ENCODE measurements around the gene TMEM11.

TMEM11 gene

GRCh38 chr17:21157586-21158370, 56.2 kb downstream of the TMEM11 start:
- no peak for DNase-seq

DNA sequence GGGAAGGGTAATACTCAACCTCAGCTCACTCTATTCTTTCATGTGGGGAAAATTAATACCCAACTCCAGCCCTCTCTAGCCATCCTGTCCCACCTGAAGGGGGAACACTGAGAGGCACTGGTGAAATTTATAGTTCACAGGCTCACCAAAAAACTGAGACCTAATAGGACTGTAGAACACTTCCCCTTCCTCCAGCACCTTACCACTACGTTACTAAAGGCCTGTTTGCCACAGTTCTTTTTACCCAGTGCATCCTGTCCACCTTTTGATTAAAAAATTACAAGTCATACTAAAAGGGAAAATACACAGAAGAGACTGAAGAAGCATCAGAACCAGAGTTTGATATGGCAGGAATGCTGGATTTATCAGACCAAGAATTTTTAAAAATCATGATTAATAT, 61.2 kb downstream of the TMEM11 start:
- no peak for DNase-seq

- DNase-seq, result no peak
Measured at GRCh38 chr17:21149621-21150020, 64.3 kb downstream of the TMEM11 start.

Data from right forelimb (tissue), 1 donor.